GM19438 (cell line): ENCODE results near the gene CPT1A.

ENCODE experiments used
- ATAC-seq: cut with Tn5 transposase; IDR thresholded peaks from one replicate; pipeline ENCODE4 v1.9.1; 2021; ENCODE audit warnings: low read depth; ENCODE audit not compliant: unreplicated experiment

CPT1A gene

GRCh38 chr11:68832476-68833181, 9.1 kb downstream of the CPT1A start:
- no peak for ATAC-seq

- no peak for ATAC-seq
Observed at GRCh38 chr11:68831124-68831523, 10.6 kb downstream of the CPT1A start.

- no peak for ATAC-seq
Observed at GRCh38 chr11:68829581-68829980, 12.1 kb downstream of the CPT1A start.

DNA sequence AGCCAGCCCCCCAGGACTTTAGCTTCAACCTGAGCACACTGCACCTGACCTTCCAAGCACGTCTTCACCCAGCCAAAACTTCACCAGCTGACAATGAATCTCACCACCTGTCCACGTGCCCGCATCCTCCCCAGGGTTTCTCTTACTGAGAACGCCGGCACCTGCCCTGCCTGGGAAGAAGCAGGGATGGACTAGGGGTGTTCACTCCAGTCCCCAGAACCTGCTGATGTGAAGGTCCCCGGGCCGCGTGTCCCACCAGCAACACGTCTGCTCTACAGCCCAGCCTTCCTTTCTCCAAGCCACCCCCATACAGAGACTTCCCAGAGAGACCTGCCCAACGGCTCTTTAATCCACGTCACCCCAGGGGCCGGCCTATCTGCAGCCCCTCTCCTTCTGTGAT, 12.8 kb downstream of the CPT1A start:
- ATAC-seq: no peak

DNA sequence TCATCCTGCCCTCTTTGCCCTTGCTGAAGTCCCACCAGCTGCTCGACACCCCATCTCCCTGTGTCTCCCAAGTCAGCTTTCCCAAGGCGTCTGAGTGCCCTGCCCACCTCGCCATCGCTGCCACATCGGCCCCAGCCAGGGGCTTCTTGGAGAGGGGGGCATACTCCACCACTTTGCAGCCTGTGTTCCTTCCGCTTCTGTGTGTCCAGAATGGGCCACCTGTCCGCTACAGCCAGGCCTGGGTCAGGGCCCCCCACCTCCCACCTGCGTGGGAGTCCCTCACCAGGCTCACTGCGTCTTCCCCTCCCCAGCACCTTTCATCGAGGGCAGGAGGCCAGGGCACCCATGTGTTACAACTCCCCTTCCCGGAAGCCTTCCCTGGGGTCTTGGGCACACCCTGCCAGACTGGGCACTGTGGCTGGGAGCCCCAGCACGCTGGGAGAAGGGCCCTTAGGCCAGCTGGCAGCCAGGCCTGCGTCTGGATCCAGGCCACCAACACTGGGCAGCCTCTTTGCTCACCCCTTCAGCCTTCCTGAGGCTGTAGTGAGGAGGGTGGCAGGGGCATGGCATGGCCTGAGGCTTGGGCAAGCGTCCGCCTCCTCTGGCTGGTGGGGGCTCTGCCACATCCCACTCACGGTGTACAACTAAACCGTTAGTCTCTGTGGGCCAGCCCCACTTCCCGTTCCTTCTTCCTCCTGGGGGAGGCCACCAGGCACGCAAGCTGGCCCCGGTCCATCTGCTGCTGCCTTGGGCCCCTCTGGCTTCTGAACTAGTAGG, 13.4 kb downstream of the CPT1A start:
- ATAC-seq: no peak

DNA sequence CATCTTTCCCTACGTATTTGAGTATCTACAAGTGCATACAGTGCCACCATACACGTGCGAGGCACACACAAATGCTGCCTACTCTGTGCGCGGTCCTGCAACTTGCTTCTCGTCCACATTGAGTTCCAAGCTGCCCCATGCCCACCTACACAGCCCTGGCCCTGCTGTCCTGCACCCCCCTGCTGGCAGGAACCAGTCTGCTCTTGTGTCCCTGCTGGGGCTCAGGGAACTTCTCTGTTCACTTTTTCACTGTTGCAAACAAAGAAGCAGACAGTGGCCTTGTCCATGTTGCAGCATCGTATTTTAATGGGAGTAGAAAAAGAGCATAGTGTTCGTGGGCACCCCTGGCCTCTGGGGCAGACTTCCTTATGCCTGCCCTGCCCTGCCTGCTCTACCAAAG, 14.0 kb downstream of the CPT1A start:
- ATAC-seq: no peak

DNA sequence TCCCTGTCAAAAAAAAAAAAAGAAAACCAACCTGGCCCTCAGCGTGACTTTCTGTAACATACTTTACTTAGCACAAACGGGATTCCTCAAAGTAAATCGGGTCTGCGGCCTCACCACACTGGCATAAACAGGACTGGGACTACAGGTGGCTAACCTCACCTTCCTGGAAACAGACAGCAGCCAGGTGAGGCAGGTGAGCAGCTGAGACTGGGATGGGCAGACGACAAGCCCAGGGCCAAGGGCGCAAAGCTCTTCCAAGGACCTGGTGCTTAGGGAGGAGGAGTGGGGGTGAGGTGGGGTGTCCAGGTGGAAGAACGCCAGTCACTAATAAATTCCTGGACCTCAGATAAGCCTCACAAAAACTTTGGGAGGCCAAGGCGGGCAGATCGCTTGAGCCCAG, 15.0 kb downstream of the CPT1A start:
- ATAC-seq: no peak

GRCh38 chr11:68825571-68825970, 16.1 kb downstream of the CPT1A start:
- no peak for ATAC-seq

GRCh38 chr11:68822546-68822945, 19.2 kb downstream of the CPT1A start:
- ATAC-seq: no peak

- no peak for ATAC-seq
Observed at GRCh38 chr11:68821670-68822069, 20.0 kb downstream of the CPT1A start.

DNA sequence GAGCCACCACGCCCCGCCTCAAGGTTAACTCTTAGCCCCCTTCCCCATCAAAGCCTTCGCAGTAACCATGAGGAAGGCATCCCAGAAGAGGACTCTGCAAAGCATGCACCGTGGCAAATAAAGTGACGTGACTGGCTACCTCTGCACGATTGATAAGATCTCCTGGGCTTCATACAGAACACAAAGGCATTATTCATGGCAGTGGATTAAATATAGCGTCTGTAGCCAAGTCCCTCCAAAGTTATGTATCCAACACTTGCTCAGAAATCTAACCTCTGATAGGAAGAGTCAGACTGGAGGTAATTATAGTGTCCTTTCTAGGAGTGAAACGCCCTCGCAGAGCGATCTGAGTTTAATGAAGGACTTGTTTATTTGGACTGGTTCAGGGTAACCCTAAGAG, 22.4 kb downstream of the CPT1A start:
- ATAC-seq: no peak

- no peak for ATAC-seq
Observed at GRCh38 chr11:68818181-68818580, 23.5 kb downstream of the CPT1A start.

GRCh38 chr11:68817554-68817953, 24.2 kb downstream of the CPT1A start:
- no peak for ATAC-seq

DNA sequence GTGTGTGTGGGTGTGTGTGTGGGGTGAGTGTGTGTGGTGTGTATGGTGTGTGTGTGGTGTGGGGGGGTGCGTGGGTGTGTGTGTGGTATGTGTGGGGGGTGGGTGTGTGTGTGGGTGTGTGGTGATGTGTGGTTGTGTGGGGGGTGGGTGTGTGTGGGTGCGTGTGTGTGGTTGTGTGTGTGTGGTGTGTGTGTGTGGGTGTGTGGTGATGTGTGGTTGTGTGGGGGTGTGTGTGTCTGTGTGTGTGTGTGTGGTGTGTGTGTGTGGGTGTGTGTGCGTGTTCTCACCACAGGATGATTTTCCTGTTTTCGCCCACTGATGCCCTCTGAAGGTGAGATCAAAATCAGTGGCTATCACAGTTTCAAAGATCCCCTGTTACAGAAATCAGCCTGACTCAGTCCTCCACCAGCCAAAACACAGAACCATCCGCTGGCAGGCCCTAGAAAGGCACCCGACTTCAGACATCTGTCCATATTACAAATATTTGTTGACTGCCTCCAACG, 24.7 kb downstream of the CPT1A start:
- ATAC-seq: no peak

- ATAC-seq: no peak
Observed at GRCh38 chr11:68816251-68816776, 25.4 kb downstream of the CPT1A start.

DNA sequence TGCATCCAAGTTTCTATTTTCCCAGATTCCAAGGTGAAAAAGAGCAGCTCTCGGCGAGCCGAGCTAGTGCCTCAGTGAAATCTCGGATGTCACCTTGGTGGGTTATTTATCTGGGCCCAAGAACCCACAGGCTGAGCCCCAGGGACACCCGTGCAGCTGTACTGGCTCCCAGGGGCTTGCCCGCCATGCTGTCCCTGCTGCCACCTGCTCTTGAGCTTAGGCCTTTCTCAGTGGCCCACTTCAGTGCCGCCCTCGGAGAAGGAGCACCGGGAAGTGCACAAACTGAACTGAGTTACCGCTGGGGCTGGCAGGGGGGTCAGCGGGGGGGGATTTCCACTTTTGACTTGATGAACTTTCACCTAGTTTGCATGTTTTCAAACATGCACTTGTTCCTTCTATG, 27.9 kb downstream of the CPT1A start:
- no peak for ATAC-seq

- ATAC-seq: no peak
Observed at GRCh38 chr11:68812526-68812925, 29.2 kb downstream of the CPT1A start.

GRCh38 chr11:68810164-68810563, 31.6 kb downstream of the CPT1A start:
- no peak for ATAC-seq

DNA sequence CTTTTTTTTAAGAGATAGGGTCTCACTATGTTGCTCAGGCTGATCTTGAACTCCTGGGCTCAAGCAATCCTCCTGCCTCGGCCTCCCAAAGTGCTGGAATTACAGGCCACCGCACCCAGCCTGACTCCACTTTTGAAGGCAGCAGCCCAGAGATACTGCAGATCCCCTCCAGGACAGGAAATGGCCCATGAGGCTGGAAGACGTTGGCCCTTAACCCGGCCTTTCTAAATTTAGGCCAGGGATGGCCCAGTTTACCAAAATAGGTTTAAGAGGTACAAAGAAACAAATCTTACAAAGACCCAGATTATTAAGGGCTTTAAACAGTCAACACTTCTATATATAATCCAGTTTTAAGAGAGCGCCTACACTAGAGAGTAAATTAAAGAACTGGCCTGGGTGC, 32.2 kb downstream of the CPT1A start:
- ATAC-seq: no peak

- ATAC-seq: no peak
Observed at GRCh38 chr11:68808787-68809186, 32.9 kb downstream of the CPT1A start.

GRCh38 chr11:68806931-68807844, 34.5 kb downstream of the CPT1A start:
- ATAC-seq: no peak
